ENCODE results near the gene YAE1.

YAE1 gene

GRCh38 chr7:39587393-39587792 lies 21.2 kb downstream of the YAE1 start:
- Mint-ChIP-seq H3K27me3 (ENCODE audit: low read depth) (no peaks in the 10 kb centered on the region), H3K4me3 (no peak overlapping the region), H3K9me3 (no peaks in the 10 kb centered on the region), H3K36me3 (ENCODE audit: low read depth) (no peaks in the 10 kb centered on the region), H3K27ac (no peak overlapping the region), H3K4me1 (peaks cover 6% of the 10 kb centered on the region)
- TF ChIP-seq, protein P1, sequence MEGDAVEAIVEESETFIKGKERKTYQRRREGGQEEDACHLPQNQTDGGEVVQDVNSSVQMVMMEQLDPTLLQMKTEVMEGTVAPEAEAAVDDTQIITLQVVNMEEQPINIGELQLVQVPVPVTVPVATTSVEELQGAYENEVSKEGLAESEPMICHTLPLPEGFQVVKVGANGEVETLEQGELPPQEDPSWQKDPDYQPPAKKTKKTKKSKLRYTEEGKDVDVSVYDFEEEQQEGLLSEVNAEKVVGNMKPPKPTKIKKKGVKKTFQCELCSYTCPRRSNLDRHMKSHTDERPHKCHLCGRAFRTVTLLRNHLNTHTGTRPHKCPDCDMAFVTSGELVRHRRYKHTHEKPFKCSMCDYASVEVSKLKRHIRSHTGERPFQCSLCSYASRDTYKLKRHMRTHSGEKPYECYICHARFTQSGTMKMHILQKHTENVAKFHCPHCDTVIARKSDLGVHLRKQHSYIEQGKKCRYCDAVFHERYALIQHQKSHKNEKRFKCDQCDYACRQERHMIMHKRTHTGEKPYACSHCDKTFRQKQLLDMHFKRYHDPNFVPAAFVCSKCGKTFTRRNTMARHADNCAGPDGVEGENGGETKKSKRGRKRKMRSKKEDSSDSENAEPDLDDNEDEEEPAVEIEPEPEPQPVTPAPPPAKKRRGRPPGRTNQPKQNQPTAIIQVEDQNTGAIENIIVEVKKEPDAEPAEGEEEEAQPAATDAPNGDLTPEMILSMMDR (IDR thresholded peaks at IDR 0.05; ENCODE audit: unreplicated experiment in 3 of 3), result no peak

DNA sequence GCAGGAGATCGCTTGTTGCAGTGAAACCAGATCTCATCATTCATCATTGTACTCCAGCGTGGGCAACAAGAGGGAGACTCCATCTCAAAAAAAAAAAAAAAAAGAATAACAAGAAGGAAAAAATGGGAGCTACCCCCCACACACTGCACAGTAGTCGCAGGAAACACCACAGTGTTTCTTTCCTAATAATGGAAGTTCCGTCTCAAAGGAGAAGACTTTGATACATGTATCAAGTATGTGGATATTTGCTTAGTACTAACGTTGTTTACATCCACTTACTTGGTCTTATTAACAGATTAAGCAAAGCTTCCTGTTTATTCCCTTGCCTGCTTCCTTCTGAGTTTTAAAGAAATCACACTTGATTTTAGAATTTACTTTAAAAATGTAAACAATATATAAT lies 22.2 kb downstream of the YAE1 start:
- no peak overlapping the region for H3K27ac Mint-ChIP-seq
- H3K4me1 Mint-ChIP-seq, result peaks cover 6% of the 10 kb centered on the region
- no peaks in the 10 kb centered on the region for H3K9me3 Mint-ChIP-seq
- TF ChIP-seq, protein P1 (IDR thresholded peaks at IDR 0.05; ENCODE audit: unreplicated experiment in 3 of 3), result no peak
- no peak overlapping the region for H3K4me3 Mint-ChIP-seq
- no peaks in the 10 kb centered on the region for H3K36me3 Mint-ChIP-seq (ENCODE audit: low read depth)
- no peaks in the 10 kb centered on the region for H3K27me3 Mint-ChIP-seq (ENCODE audit: low read depth)

DNA sequence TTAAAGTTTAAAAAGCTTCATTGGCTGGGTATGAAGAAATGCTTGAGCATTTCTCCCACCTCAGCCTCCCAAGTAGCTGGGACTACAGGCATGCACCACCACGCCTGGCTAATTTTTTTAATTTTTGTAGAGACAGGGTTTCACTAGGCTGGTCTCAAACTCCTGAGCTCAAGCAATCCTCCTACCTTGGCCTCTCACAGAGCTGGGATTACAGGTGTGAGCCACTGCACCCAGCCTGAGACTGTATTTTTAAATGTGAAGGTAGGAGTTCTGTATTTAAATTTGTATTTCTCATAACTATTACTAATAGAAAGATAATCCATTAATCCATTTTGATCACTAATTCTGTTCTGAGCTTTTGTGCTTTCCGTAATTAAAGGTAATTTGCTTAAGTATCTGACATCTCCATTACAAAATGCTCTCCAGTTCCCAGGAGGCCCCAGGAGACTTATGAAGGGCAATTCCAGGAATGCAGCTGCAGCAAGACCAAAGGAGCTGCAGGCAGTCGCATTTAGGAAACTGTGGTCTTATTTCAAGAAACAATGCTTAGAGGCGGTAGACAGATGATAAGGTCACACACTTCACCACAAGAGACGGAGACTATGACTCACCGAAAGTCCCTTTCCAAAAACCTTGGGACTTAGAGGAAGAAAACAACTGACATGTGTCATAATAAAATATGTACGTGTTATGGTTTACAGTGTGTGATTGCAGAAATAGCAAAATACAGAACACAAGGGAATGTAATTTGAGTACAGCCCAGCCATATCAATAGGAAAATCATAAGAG lies 23.3 kb downstream of the YAE1 start:
- Mint-ChIP-seq H3K36me3 (ENCODE audit: low read depth) (no peaks in the 10 kb centered on the region), H3K4me1 (peaks cover 6% of the 10 kb centered on the region), H3K4me3 (no peak overlapping the region), H3K9me3 (peaks cover 2% of the 10 kb centered on the region), H3K27me3 (ENCODE audit: low read depth) (no peaks in the 10 kb centered on the region), H3K27ac (no peak overlapping the region)
- TF ChIP-seq, protein P1 (IDR thresholded peaks at IDR 0.05; ENCODE audit: unreplicated experiment in 3 of 3), result no peak

DNA sequence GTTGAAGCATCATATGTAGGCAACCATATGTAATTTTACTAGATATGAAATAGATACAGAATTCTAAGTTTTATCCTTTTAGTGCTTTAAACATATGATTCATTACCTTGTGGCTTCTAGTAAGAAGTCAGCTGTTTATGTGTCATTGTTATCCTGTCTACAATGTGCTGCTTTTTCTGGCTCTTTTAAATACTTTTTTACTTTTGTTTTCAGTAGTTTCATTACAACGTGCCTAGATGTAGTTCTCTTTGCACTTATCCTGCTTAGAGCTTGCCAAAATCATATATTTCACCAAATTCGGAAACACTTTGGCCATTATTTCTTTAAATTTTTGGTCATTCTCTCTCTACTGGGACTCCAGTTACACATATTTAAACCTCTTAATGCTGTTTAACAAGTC lies 26.4 kb downstream of the YAE1 start:
- H3K4me1 Mint-ChIP-seq, result peaks cover 6% of the 10 kb centered on the region
- H3K4me3 Mint-ChIP-seq, result no peak overlapping the region
- no peaks in the 10 kb centered on the region for H3K27me3 Mint-ChIP-seq (ENCODE audit: low read depth)
- no peaks in the 10 kb centered on the region for H3K36me3 Mint-ChIP-seq (ENCODE audit: low read depth)
- H3K27ac Mint-ChIP-seq, result no peak overlapping the region
- peaks cover 2% of the 10 kb centered on the region for H3K9me3 Mint-ChIP-seq
- TF ChIP-seq, protein P1 (IDR thresholded peaks at IDR 0.05; ENCODE audit: unreplicated experiment in 3 of 3), result no peak

DNA sequence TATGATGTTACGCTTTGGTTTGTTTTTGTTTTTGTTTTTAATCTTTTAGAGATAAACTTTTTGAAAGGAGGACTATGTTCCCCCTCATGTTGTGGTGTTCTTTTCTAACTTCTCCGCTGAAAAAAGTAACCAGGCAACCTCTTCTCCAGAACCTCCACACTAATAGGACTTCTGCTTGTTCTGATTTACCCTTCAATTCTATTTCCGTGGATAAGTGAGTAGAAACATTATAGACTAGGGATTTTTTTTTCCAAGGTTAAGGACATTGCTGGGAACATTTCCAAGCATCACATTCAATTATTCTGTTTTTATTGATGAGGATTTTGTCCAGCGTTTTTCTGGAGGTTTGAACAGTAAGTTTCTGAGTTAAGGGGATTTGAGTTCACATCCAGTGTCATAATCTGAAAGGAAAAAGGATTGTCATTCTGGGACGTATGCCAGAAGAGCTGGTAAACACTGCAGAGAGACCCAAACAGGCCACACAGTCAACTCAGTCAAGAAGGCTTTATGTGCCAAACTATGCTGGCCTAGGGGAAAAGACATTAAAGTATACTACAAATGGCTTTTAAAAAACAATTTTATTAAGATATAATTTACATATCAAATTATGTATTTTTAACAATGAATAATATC lies 28.9 kb downstream of the YAE1 start:
- no peaks in the 10 kb centered on the region for H3K36me3 Mint-ChIP-seq (ENCODE audit: low read depth)
- TF ChIP-seq, protein P1 (IDR thresholded peaks at IDR 0.05; ENCODE audit: unreplicated experiment in 3 of 3), result no peak
- H3K27ac Mint-ChIP-seq, result peak overlapping the region in 2 of 3 experiments; percentile 4 to 41
- H3K4me3 Mint-ChIP-seq, result no peak overlapping the region
- H3K4me1 Mint-ChIP-seq, result no peaks in the 10 kb centered on the region
- H3K9me3 Mint-ChIP-seq, result peaks cover 2% of the 10 kb centered on the region
- no peaks in the 10 kb centered on the region for H3K27me3 Mint-ChIP-seq (ENCODE audit: low read depth)

Measured in nephron (organoid).